OCI-M1 (cell line): ENCODE measurements around the gene CSF2.
"Not testable (repeated sequence)": the region's sequence is repeated elsewhere in the genome, so short reads cannot be mapped to it uniquely, and the experiment has no call there.

Source experiments
- DNase-seq: peaks from one replicate; lab custom pipeline; 2025; lab: John Stamatoyannopoulos, UW

CSF2 gene

DNA sequence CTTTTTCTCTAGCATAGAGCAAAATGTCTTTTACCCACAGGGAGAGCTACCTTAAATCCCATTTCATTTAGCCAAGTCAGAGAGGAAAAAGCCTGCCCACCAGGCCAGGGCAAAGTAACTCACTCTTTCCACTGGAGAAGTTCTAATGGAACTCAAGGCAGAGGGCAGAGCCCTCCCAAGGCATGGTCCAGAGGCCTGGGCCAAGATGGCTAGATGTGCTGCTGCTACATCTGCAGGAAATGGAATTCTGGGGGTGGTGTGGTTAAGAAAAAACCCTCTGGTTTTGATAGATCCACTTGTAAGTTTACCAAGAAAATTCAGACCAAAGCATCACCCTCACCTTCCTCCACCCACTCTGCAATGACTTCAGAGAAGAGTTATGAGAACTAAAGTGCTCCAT lies 37.3 kb downstream of the CSF2 start:
- DNase-seq, result no peak

GRCh38 chr5:132112111-132112510 lies 38.5 kb downstream of the CSF2 start:
- no peak for DNase-seq

DNA sequence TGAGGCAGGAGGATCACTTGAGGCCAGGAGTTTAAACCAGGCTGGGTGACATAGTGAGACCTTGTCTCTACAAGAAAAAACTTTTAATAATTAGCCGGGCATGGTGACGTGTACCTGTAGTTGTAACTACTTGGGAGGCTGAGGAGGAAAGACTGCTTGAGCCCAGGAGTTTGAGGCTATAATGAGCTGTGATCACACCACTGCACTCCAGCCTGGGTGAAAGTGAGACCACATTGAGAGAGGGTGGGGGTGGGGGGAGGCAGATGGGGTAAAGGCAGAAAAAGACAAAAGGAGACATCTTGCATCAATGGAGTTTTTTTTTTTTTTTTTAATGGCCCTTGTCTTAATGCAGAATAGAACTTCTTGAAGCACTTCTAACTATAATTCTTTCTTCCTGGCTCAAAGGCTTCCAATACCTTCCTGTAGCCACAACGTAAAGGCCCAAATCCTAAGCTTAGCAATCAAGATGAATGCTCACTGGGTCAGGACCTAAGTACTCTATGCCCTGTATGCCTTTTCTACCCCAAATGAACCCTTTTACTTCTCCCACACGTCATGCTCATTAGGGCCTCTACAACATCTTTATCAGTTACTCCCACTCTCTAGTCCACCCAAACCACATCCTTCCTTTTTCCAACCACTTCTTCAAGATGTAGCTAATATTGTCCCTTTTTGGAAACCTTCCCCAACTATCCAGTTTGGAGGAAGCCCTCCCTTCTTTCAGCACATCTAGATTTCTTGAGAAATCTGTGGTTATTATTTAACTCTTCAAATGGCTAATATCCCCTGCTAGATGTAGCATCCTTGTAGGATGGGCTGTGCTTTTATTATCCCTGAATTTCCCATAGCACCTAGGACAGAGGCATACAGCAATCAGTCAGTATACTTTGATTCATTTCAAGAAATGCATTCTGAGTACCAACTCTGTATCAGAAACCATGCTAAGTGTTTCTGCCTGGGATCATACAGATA lies 40.8 kb downstream of the CSF2 start:
- peak; percentile 87 for DNase-seq

GRCh38 chr5:132115375-132115774 lies 41.8 kb downstream of the CSF2 start:
- no peak for DNase-seq

GRCh38 chr5:132116072-132116471 lies 42.5 kb downstream of the CSF2 start:
- DNase-seq, result no peak

GRCh38 chr5:132116909-132117489 lies 43.4 kb downstream of the CSF2 start:
- not testable (repeated sequence) for DNase-seq

- peak; percentile 9 for DNase-seq
Observed at GRCh38 chr5:132120717-132121116, 47.1 kb downstream of the CSF2 start.

DNA sequence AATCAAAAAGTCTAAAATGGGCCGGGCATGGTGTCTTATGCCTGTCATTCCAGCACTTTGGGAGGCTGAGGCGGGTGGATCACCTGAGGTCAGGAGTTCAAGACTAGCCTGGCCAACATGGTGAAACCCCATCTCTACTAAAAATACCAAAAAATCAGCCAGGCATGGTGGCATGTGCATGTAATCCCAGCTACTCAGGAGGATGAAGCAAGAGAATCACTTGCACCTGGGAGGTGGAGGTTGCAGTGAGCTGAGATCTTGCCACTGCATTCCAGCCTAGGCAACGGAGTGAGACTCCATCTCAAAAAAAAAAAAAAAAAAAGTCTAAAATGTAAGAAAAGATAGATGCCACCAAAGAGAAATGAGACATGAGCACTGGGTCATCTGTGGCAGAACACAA lies 49.4 kb downstream of the CSF2 start:
- DNase-seq, result not testable (repeated sequence)

DNA sequence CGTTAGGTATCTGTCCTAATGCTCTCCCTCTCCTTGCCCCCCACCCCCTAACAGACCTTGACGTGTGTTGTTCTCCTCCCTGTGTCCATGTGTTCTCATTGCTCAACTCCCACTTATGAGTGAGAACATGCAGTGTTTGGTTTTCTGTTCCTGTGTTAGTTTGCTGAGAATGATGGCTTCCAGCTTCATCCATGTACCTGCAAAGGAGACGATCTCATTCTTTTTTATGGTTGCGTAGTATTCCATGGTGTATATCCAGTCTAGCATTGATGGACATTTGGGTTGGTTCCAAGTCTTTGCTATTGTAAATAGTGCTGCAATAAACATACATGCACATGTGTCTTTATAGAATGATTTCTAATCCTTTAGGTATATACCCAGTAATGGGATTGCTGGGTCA lies 50.0 kb downstream of the CSF2 start:
- not testable (repeated sequence) for DNase-seq
